T-helper 17 cell (primary cell): ENCODE data around the gene SLC25A11. TPM values are rescaled to one million over a fixed set of nuclear protein-coding genes. Genes with fewer than 3 reads are reported as not detected.

Source experiments
- ATAC-seq: fragments of 150-1000 bp; cut with Tn5 transposase; 2 replicates; pipeline ENCODE4 v1.10.0; 2021; ENCODE audit warnings: mild to moderate bottlenecking, moderate library complexity
- DNase-seq, 3 donors: peaks; one replicate each; pipeline versions ENCODE4 v3.0.0 to v3.0.0-alpha.2; 2020 to 2021
- H3K9me3 ChIP-seq: one replicate; pipeline ENCODE4 v1.7.0; 2013; ENCODE audit warnings: low read length, mild to moderate bottlenecking; ENCODE audit not compliant: control insufficient read depth, poor library complexity, severe bottlenecking
- H3K27ac Mint-ChIP-seq: one replicate; pipeline ENCODE4 v1.8.0; 2022; ENCODE audit warnings: mild to moderate bottlenecking, moderate library complexity, mixed read lengths
- H3K27me3 Mint-ChIP-seq: one replicate; pipeline ENCODE4 v1.8.0; 2022; ENCODE audit warnings: mixed read lengths
- H3K36me3 Mint-ChIP-seq: one replicate; pipeline ENCODE4 v1.8.0; 2022; ENCODE audit warnings: low read depth, mixed read lengths
- H3K4me1 Mint-ChIP-seq: one replicate; pipeline ENCODE4 v1.8.0; 2022; ENCODE audit warnings: mild to moderate bottlenecking, mixed read lengths
- H3K4me3 Mint-ChIP-seq: one replicate; pipeline ENCODE4 v1.8.0; 2022; ENCODE audit warnings: mild to moderate bottlenecking, moderate library complexity, mixed read lengths
- total RNA-seq, 4 donors: library from RNA in 2 of 4; stranded (reverse) in 2 of 4; gene quantifications; one replicate each; pipeline ENCODE4 v1.2.3 and lab custom pipeline; 2022 to 2026

Gene SLC25A11, protein sequence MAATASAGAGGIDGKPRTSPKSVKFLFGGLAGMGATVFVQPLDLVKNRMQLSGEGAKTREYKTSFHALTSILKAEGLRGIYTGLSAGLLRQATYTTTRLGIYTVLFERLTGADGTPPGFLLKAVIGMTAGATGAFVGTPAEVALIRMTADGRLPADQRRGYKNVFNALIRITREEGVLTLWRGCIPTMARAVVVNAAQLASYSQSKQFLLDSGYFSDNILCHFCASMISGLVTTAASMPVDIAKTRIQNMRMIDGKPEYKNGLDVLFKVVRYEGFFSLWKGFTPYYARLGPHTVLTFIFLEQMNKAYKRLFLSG
- total RNA-seq (10 to 100 TPM; 26.2 to 26.4 TPM), total RNA-seq (lab: John Stamatoyannopoulos, UW) (16.8 to 40.0 reads per million in 2 donors)

DNA sequence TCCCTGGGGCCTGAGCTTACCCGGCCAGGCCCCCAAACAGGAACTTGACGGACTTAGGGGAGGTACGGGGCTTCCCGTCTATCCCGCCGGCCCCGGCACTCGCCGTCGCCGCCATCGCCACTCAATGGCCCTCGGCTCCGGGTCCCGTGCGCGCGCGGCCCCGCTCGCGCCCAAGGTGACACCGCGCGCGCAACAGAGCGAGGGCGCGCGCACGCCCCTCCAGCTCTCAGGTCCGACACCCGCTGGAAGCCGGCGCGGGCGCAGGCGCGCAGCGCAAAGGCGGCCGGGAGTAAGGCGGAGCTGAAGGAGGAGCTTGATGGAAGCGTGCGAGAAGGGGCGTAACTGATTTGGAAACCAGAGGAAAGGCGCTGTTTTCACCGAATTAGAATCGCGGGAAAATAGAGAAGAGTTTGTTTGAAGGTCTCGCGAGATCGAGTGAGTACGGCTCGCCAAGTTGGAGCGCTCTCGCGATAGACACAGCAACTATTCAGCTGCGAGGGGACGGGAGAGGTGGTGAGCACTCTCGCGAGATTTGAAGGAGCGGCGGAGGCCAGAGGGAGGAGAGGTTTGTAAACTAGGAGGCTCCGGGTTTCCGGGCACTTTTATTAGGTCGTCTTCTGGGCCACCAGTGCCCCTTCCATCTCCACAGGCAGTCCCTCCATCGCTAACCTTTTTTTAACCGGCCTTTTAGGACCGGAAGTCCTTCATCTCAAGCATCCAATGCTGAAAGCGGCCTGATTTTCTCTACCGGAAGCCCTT, at the start of gene SLC25A11, which contains the start of gene RNF167:
TSS of gene SLC25A11 (minus strand) at position 251 of the 759 bp plus-strand sequence. CDS start at position 115, 136 bp downstream.
TSS of gene RNF167 (plus strand) at position 473 of the 759 bp plus-strand sequence. CDS start 642 bp downstream, outside the sequence.
- H3K27me3 Mint-ChIP-seq: no peaks in the 10 kb centered on the region
- peak; percentile 87 for ATAC-seq
- peaks cover 13% of the 10 kb centered on the region for H3K36me3 Mint-ChIP-seq
- H3K4me3 Mint-ChIP-seq: peak within 1 kb of the TSS; percentile 99
- H3K9me3 ChIP-seq: no peaks in the 10 kb centered on the region
- peak; percentile 88 to 95 (median 92) for DNase-seq
- peaks cover 53% of the 10 kb centered on the region for H3K4me1 Mint-ChIP-seq
- H3K27ac Mint-ChIP-seq: peak within 1 kb of the TSS; percentile 97

DNA sequence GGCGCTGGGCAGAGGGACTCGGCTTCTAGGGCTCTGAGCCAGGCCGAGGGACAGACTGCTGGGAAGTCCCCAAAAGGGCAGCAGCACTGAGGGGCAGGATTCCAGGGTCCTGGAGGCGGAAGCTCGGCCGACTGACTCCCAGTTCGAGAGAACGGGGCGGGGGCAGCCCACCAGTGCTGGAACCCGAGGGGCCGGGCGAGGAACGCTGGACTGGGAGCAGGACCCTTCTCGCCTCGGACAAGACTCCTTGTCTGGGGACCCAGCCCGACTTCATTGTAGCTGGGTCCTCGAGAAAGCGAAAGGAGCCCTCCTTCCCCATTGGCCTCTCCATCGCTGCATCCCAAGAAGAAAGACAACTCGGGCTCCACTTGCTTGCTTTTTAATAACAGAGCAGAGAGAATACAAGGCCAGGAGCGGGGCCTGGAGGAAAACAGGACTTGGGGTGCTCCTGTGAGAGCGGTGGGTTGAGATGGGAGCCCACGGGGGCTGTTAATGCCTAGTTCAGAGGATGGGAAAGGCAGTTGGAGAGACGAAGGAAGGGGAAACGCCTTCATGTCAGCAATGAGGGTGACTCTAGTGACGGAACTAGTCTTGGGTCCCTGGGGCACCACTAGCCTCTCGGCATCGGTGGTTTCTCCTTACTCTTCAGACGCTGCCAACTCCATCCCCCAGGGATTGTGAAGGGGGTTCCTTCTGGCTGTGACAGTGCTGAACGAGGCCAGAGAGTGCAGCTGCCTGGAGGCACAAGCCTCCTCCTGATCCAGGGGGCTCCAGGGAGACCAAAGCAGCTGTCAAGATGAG, 48.1 kb upstream of the SLC25A11 start:
- no peaks in the 10 kb centered on the region for H3K27me3 Mint-ChIP-seq
- H3K9me3 ChIP-seq: no peaks in the 10 kb centered on the region
- H3K36me3 Mint-ChIP-seq: peaks cover 3% of the 10 kb centered on the region
- DNase-seq (no peak), ATAC-seq (peak; percentile 14)
- peak overlapping the region; percentile 93 for H3K4me3 Mint-ChIP-seq
- H3K27ac Mint-ChIP-seq: peak overlapping the region; percentile 94
- H3K4me1 Mint-ChIP-seq: peaks cover 40% of the 10 kb centered on the region

DNA sequence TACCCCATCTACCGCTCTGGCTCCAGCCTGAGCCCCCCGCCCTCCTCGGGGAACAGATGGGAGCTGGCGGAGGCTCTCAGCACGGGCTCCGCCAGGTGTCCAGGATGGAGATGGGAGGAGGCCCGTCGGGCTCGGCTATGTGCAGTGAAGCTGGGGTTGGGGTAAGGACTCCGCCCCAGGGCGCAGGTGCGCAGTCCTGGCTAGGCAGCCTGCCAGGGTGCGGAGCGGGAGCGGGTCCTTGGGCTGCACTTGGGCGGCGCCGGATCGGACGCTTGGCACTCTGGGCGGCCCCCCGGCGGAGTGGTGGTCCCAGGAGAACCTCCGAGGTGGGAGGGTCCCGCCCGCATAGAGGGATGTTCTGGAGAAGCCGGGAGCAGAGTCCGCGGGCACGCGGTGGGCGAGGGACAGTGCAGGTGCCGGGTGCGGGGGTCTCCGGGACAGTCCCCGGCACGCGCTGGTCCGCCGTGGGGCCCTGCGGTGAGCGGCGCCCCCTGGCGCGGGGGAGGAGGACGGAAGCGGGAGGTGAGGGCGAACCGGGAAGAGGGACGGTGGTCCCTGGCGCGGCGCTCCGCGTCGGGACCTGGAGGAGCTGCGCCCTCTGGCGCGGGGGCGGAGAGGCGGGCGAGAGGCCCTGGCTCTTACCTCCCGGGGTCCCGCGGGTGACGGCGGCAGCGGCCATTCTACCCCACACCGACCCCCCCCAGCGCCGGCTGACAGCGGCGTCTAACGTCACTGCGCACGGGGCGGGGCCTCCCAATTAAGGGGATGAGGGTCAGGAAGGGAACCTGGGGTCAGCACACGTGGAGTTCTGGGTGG, 47.3 kb upstream of the SLC25A11 start, which contains the start of gene CAMTA2:
TSS of gene CAMTA2 (minus strand) at position 725 of the 816 bp plus-strand sequence. CDS start 1,453 bp downstream, outside the sequence.
- no peaks in the 10 kb centered on the region for H3K9me3 ChIP-seq
- peak; percentile 93 for ATAC-seq
- Mint-ChIP-seq H3K36me3 (peaks cover 7% of the 10 kb centered on the region), H3K27me3 (no peaks in the 10 kb centered on the region), H3K4me1 (peaks cover 42% of the 10 kb centered on the region), H3K27ac (peak within 1 kb of the TSS; percentile 94), H3K4me3 (peak within 1 kb of the TSS; percentile 93)
- peak; percentile 76 to 84 (median 79) for DNase-seq

DNA sequence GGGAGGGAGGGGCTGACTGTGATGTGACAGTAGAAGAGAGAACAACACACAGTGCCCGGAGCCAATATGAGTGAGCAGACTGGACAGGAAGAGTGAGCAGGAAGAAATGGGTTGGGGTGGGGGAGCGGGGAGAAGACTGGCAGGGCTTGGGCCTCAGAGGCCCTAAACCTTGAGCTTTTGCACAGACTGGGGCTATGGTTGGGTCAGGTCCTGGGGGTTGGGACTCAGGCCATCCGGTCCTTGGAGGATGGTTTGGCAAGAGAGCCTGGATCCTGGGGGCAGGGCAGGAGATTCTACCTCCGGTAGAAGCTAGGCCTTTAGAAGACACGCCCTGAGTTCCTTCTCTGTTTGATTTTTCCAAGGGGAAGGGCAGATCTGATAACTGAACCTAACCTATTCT, 46.6 kb upstream of the SLC25A11 start:
- peaks cover 38% of the 10 kb centered on the region for H3K4me1 Mint-ChIP-seq
- DNase-seq: no peak
- no peaks in the 10 kb centered on the region for H3K9me3 ChIP-seq
- peak overlapping the region; percentile 93 for H3K4me3 Mint-ChIP-seq
- peaks cover 7% of the 10 kb centered on the region for H3K36me3 Mint-ChIP-seq
- H3K27me3 Mint-ChIP-seq: no peaks in the 10 kb centered on the region
- no peak for ATAC-seq
- H3K27ac Mint-ChIP-seq: peak overlapping the region; percentile 94

DNA sequence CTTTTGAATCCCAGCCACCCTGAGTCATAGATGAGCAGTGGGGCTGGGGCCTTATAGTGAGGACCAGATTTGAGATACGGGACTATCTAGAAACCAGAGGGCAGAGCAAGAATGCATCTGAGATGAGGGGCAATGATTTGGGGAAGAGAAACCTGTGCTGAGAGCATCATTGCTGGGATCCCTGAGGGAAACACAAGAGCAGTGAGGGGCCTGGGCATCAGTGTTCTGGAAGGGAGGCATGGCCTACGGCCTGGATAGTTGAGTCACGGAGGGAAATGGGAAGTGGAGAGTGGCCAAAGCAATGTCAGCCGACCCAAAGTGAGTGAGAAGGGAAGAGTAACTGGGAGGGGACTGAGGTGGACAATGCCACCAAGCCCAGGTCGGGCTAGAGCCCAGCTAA, 42.5 kb upstream of the SLC25A11 start:
- H3K9me3 ChIP-seq: no peaks in the 10 kb centered on the region
- no peaks in the 10 kb centered on the region for H3K27me3 Mint-ChIP-seq
- DNase-seq: no peak
- ATAC-seq: no peak
- H3K36me3 Mint-ChIP-seq: peaks cover 15% of the 10 kb centered on the region
- H3K27ac Mint-ChIP-seq: peak overlapping the region; percentile 34
- H3K4me3 Mint-ChIP-seq: no peak overlapping the region
- peaks cover 28% of the 10 kb centered on the region for H3K4me1 Mint-ChIP-seq

DNA sequence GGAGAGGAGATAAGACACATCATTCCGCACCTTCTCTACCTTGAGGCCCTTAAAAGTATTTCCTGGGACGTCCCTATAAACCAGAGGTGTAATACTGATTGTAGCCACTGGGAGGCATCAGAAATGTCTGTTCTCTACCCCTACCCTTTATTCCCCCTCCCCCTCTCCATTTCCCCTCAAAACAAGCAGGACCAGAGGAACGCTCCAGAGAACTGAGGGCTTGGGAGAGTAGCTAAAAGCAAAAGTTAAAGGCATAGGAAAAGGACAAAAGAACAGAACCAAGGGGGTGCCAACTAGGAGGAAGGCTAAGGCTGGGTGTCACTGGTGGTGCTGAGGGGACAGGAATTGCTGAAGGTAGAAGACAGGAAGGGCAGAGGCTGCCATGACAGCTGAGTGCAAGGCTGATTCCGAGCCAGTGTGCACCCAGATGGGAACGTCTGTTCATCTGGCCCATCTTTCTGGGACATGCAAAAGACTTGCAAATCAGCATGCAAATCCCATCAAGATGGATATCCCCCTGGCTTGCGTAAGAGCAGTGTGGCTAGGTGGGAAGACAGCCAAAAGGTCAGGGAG, 40.9 kb upstream of the SLC25A11 start:
- peak overlapping the region; percentile 63 for H3K4me3 Mint-ChIP-seq
- no peaks in the 10 kb centered on the region for H3K27me3 Mint-ChIP-seq
- H3K4me1 Mint-ChIP-seq: peaks cover 18% of the 10 kb centered on the region
- H3K36me3 Mint-ChIP-seq: peaks cover 16% of the 10 kb centered on the region
- peak overlapping the region; percentile 84 for H3K27ac Mint-ChIP-seq
- peak in 1 of 3 donors; percentile 29 for DNase-seq
- ATAC-seq: peak; percentile 92
- H3K9me3 ChIP-seq: no peaks in the 10 kb centered on the region

DNA sequence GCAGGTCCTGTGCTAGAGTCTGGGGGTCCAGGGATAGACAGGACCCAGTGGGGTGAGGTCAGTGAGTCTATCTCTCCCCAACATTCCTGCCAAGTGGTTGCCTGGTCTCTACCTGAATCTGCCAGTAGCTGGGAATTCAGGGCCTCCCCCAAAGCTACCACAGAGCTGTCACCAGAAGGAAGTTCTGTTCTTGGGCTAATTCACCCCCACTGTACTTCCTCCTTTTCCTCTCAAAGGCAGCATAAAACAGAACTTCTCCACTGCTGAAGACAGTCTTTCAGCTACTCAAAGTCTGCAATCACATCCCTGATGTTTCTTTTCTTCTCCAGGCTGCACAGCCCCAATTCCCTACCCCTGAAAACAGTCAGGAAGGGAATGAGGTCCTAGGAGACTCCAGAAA, 38.9 kb upstream of the SLC25A11 start:
- DNase-seq (no peak), ATAC-seq (no peak)
- Mint-ChIP-seq H3K36me3 (peaks cover 21% of the 10 kb centered on the region), H3K27ac (no peak overlapping the region), H3K4me1 (peaks cover 21% of the 10 kb centered on the region), H3K4me3 (no peak overlapping the region), H3K27me3 (no peaks in the 10 kb centered on the region)
- no peaks in the 10 kb centered on the region for H3K9me3 ChIP-seq

DNA sequence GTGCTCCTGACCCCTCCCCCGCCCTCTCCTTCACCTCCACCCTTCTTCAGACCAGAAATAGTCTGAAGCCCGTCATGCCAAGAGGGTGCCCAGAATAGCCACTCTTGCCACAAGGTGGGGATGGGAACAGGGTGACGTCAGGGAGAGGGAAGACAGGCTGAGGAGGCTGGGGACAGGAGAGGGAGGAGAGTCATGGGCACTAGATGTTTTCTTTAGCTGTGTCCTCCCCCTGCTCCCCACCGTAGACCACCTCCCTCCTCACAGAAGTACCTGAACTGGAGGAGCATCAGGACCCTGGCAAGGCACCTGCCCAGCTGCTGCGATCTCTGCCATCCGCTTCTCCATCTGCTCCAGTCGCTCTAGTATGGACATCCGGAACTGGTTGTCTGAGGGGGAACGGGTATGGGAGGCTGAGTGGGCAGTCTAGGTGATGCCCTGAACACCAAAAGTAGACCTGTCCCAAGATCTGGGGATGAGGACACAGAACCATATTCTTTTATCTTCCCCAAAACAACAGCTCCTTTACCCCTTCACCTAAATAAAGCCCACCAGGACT, 34.3 kb upstream of the SLC25A11 start:
- peaks cover 18% of the 10 kb centered on the region for H3K4me1 Mint-ChIP-seq
- no peaks in the 10 kb centered on the region for H3K9me3 ChIP-seq
- H3K36me3 Mint-ChIP-seq: peaks cover 14% of the 10 kb centered on the region
- ATAC-seq (no peak), DNase-seq (no peak)
- H3K4me3 Mint-ChIP-seq: no peak overlapping the region
- H3K27ac Mint-ChIP-seq: peak overlapping the region; percentile 89
- H3K27me3 Mint-ChIP-seq: no peaks in the 10 kb centered on the region

DNA sequence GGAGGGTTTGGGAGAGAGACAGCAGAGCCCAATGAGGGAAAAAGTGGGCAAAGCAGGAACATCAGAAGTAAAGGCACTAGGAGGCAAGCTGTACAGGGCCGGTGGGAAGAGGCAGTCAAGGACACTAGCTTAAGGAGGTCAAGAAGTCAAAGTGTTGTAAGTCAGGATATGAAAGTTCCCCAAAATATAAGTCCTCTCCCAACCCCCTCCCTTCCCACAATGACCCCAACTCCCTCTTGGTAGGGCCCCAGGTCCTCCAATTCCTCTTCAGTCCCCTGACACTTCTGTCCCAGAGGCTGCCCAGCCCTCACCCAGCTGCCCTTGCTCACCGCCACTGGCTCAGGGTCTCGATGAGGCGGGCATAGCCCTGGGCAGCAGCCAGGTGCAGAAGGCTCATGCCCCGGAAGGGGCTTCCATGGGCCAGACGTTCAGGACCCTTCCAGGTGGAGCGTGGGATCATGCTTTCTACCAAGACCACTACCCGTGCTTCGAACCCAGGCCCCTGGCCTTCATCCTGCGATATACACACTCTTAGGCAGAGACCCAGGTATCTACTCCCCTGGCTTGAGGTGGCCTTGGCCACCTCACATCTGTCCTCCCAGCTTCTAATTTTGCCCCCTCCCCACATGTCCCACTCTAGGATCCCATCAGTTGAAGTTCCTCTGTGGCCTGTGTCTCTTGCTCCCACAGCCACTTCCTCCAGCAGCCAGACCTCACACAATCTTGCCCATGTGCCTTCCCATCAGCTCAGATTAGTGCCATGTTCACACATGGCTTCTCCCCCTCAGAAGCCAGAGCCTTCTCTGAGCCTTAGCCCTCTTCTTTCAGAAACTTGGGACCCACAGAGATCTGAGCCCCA, 33.6 kb upstream of the SLC25A11 start:
- no peaks in the 10 kb centered on the region for H3K9me3 ChIP-seq
- H3K4me3 Mint-ChIP-seq: no peak overlapping the region
- H3K4me1 Mint-ChIP-seq: peaks cover 18% of the 10 kb centered on the region
- no peaks in the 10 kb centered on the region for H3K27me3 Mint-ChIP-seq
- DNase-seq (no peak), ATAC-seq (no peak)
- peaks cover 14% of the 10 kb centered on the region for H3K36me3 Mint-ChIP-seq
- peak overlapping the region; percentile 89 for H3K27ac Mint-ChIP-seq

DNA sequence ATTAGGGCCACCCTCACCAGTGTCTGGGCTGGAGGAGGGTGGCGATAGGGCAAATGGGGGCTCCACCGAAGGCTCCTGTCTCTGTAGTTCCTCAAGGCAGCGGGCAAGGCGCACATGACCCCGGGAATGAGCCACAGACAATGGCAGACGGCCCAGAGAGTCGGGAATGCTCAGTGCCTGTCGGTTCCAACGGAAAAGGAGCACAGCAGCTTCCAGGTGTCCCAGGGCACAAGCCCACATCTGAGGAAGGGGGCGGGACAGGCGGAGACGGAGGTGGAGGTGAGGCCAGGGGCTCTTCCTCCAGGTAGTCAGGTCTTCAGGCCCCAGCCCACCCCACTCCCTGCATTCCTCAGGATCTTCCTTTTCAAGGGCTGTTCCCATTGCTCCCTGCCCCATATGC, 32.9 kb upstream of the SLC25A11 start:
- Mint-ChIP-seq H3K4me3 (no peak overlapping the region), H3K36me3 (peaks cover 14% of the 10 kb centered on the region), H3K4me1 (peaks cover 18% of the 10 kb centered on the region), H3K27me3 (no peaks in the 10 kb centered on the region), H3K27ac (no peak overlapping the region)
- DNase-seq (no peak), ATAC-seq (no peak)
- H3K9me3 ChIP-seq: no peaks in the 10 kb centered on the region

DNA sequence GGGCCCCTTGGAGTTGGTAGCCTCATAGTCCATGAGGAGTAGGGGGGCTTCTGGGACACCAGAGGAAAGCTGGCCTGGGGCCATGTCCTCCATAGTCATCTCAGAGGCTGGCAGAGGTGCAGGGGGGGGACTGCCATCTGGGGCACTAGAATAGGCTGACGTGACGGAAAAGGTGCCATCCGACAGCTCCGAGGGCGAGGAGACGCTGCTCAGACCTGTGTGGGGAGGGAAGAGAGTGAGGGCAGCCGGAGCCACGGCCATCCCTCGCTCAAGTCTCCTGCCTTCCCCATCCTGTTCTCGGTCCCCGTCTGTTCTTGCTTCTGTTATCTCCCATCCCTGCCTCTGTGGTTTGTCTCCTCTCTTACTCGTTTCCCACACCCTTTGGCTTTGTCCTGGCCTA, 32.5 kb upstream of the SLC25A11 start:
- H3K27ac Mint-ChIP-seq: no peak overlapping the region
- no peak overlapping the region for H3K4me3 Mint-ChIP-seq
- H3K27me3 Mint-ChIP-seq: no peaks in the 10 kb centered on the region

More for the DNA sequence above, 32.5 kb upstream of the SLC25A11 start:
- Mint-ChIP-seq H3K36me3 (peaks cover 14% of the 10 kb centered on the region), H3K4me1 (peaks cover 18% of the 10 kb centered on the region)
- no peaks in the 10 kb centered on the region for H3K9me3 ChIP-seq
- ATAC-seq (no peak), DNase-seq (no peak)
